ENCODE measurements around the gene CCN2.
A peak's percentile ranks its signal among the peaks of the same experiment; 100 is the strongest.

GRCh38 chr6:131950767-131951575, at the start of gene CCN2:
- TF ChIP-seq POLR2AphosphoS5 (IDR thresholded peaks at IDR 0.05; ENCODE audit: borderline replicate concordance, low read depth, low read length): peak; percentile 29; the same call in 1 of the 2 replicates
- no peak for TF ChIP-seq EZH2 (IDR thresholded peaks at IDR 0.05)
